HepG2 (cell line): ENCODE data around the gene FKBP1C. TPM values are rescaled to one million over a fixed set of nuclear protein-coding genes. Genes with fewer than 3 reads are reported as not detected.

Experiments
- ATAC-seq: fragments of 200-7000 bp; cut with Tn5 transposase; 3 replicates; pipeline ENCODE4 v1.9.1; 2020; ENCODE audit warnings: mild to moderate bottlenecking, moderate library complexity
- BruUV-seq: library from RNA; stranded (reverse); fragments of 400-500 nt; replicated peaks from 2 replicates; lab custom pipeline; 2021; lab: Mats Ljungman, UMichigan
- CTCF ChIA-PET: fragments of 300-600 bp; formaldehyde crosslinking; extraction: SDS; loops from one replicate; lab custom pipeline; 2021; ENCODE audit warnings: low total read pairs, inconsistent platforms, low intra/inter-chr PET ratio; lab: Yijun Ruan, JAX
- POLR2A ChIA-PET: fragments of 350-600 bp; sonication (Branson Sonifier 250); formaldehyde crosslinking; loops from one replicate; lab custom pipeline; 2020; ENCODE audit warnings: antibody characterized with exemption, inconsistent platforms; lab: Yijun Ruan, JAX
- DNase-seq: peaks from one replicate; pipeline ENCODE4 v3.0.0-alpha.2; 2015; ENCODE audit warnings: low spot score
- FAIRE-seq: peaks from 3 replicates; lab custom pipeline; 2011; peaks lifted over from hg19 to GRCh38; lab: Jason Lieb, UNC
- H2AFZ ChIP-seq: one replicate; pipeline ENCODE4 v1.6.1; 2011; ENCODE audit warnings: low read length, inconsistent platforms
- H3K27ac ChIP-seq: fragments of 300-600 bp; 3 replicates; pipeline ENCODE4 v1.8.0; 2011; ENCODE audit warnings: mixed run types, mild to moderate bottlenecking, mixed read lengths, low read length, inconsistent platforms; ENCODE audit not compliant: insufficient read depth; ENCODE audit errors: extremely low read length
- H3K27me3 ChIP-seq, 2 experiments: fragments of 200-600 bp in 1 of 2; 2 replicates in 1 of 2; 3 replicates in 1 of 2; pipeline versions ENCODE4 v1.6.0 to v1.8.0; 2011; ENCODE audit warnings: low read length in 2 of 2, mild to moderate bottlenecking in 2 of 2, moderate library complexity in 2 of 2, inconsistent platforms in 1 of 2; ENCODE audit not compliant: insufficient read depth in 2 of 2, control insufficient read depth in 1 of 2
- H3K36me3 ChIP-seq, 2 experiments: fragments of 200-600 bp in 1 of 2; replicated peaks in 1 of 2; 2 replicates in 1 of 2; 3 replicates in 1 of 2; pipeline versions ENCODE4 v1.5.1 to v1.8.0; 2011; ENCODE audit warnings: low read length in 2 of 2, inconsistent platforms in 1 of 2; ENCODE audit not compliant: insufficient read depth in 2 of 2, control insufficient read depth in 1 of 2
- H3K4me1 ChIP-seq: 2 replicates; pipeline ENCODE4 v1.5.1; 2012; ENCODE audit warnings: low read length, inconsistent platforms; ENCODE audit not compliant: insufficient read depth
- H3K4me2 ChIP-seq: 2 replicates; pipeline ENCODE4 v1.6.0; 2011; ENCODE audit warnings: low read depth, low read length, inconsistent platforms
- H3K4me3 ChIP-seq, 3 experiments: fragments of 200-600 bp in 1 of 3; sonication (generic), shearing (Covaris generic) in 1 of 3; replicated peaks in 1 of 3; 2 replicates each; pipeline ENCODE4 v1.5.1; 2011 to 2016; ENCODE audit warnings: low read length in 3 of 3, inconsistent platforms in 2 of 3, low read depth in 2 of 3, mild to moderate bottlenecking in 2 of 3, control low read depth in 1 of 3, mixed read lengths in 1 of 3; ENCODE audit not compliant: insufficient read depth in 1 of 3
- H3K79me2 ChIP-seq: one replicate; pipeline ENCODE4 v1.6.1; 2011; ENCODE audit warnings: low read length, inconsistent platforms; ENCODE audit not compliant: insufficient read depth
- H3K9ac ChIP-seq: 2 replicates; pipeline ENCODE4 v1.6.0; 2011; ENCODE audit warnings: mild to moderate bottlenecking, low read depth, low read length, inconsistent platforms; ENCODE audit not compliant: insufficient read depth
- H3K9me3 ChIP-seq: 2 replicates; pipeline ENCODE4 v1.5.1; 2012; ENCODE audit warnings: mild to moderate bottlenecking, low read length
- H4K20me1 ChIP-seq: 2 replicates; pipeline ENCODE4 v1.6.0; 2011; ENCODE audit warnings: inconsistent platforms, mild to moderate bottlenecking, low read length, moderate library complexity; ENCODE audit not compliant: insufficient read depth
- HES4 ChIP-seq: sonication (generic); formaldehyde crosslinking; IDR thresholded peaks from 2 replicates; pipeline ENCODE4 v1.9.0; 2021; ENCODE audit warnings: mild to moderate bottlenecking, missing genetic modification reagents, borderline replicate concordance
- HNF1A ChIP-seq, 2 experiments: sonication (generic) in 1 of 2; formaldehyde crosslinking in 1 of 2; IDR thresholded peaks; 2 replicates each; pipeline versions ENCODE4 v1.4.0 to v1.6.1; 2016 to 2020; ENCODE audit warnings: borderline replicate concordance in 1 of 2, low read depth in 1 of 2, mild to moderate bottlenecking in 1 of 2, missing genetic modification reagents in 1 of 2
- NR1H2 ChIP-seq: sonication (generic); formaldehyde crosslinking; IDR thresholded peaks from 2 replicates; pipeline ENCODE4 v1.8.1; 2022; ENCODE audit warnings: low read depth, missing genetic modification reagents, borderline replicate concordance
- RFXAP ChIP-seq: sonication (generic); formaldehyde crosslinking; IDR thresholded peaks from 2 replicates; pipeline ENCODE4 v1.4.0; 2020; ENCODE audit warnings: missing genetic modification reagents, borderline replicate concordance
- SIN3B ChIP-seq: fragments of 150-350 bp; IDR thresholded peaks from 2 replicates; pipeline ENCODE4 v1.6.1; 2014; ENCODE audit warnings: low read length
- SMAD3 ChIP-seq: sonication (generic); formaldehyde crosslinking; IDR thresholded peaks from 2 replicates; pipeline ENCODE4 v1.4.0; 2020; ENCODE audit warnings: missing genetic modification reagents
- TEAD2 ChIP-seq: sonication (generic); formaldehyde crosslinking; IDR thresholded peaks from 2 replicates; pipeline ENCODE4 v1.9.0; 2021; ENCODE audit warnings: missing genetic modification reagents
- ZNF7 ChIP-seq: IDR thresholded peaks from 2 replicates; pipeline ENCODE4 v1.6.1; 2016; ENCODE audit warnings: missing biosample characterization, missing genetic modification reagents
- ZNF773 ChIP-seq: sonication (generic); formaldehyde crosslinking; IDR thresholded peaks from 2 replicates; pipeline ENCODE4 v1.4.0; 2020; ENCODE audit warnings: missing genetic modification reagents, borderline replicate concordance
- ZSCAN30 ChIP-seq: sonication (generic); formaldehyde crosslinking; IDR thresholded peaks from 2 replicates; pipeline ENCODE4 v1.5.0; 2020; ENCODE audit warnings: mild to moderate bottlenecking, missing genetic modification reagents
- WGBS: methylation state at CpG from one replicate; pipeline ENCODE4 v1.1.6; 2017; ENCODE audit warnings: low lambda C conversion rate; 5-methylcytosine and 5-hydroxymethylcytosine counted together
- in situ Hi-C: cut with HindIII; loops from 2 replicates; pipeline ENCODE4 v1.10.0; 2017; ENCODE audit warnings: low pct_unique_long_range_greater_than_20kb; ENCODE audit not compliant: extremely low pct_ligation_motif_present
- intact Hi-C: fragments of 100-400 bp; cut with micrococcal nuclease; formaldehyde crosslinking; loops from one replicate; pipeline ENCODE4 v1.10.0; 2022; ENCODE audit not compliant: unreplicated experiment
- polyA plus RNA-seq, 8 experiments: library from polyadenylated mRNA; depleted of rRNA in 3 of 8; stranded (reverse) in 7 of 8; unstranded in 1 of 8; fragments of >200 nt; fragmentation: Illumina TruSeq in 4 of 8; extraction: Trizol in 4 of 8; gene quantifications; 2 replicates each; pipeline versions ENCODE4 v1.2.1 to v1.2.3, GENCODE V29; 2011 to 2016; ENCODE audit warnings: low read depth in 4 of 8, missing spikeins in 1 of 8, mixed read lengths in 1 of 8; ENCODE audit not compliant: insufficient read depth in 1 of 8
- total RNA-seq, 5 experiments: library from RNA; depleted of rRNA; stranded (reverse); fragments of >200 nt; fragmentation: Illumina TruSeq; extraction: Trizol; gene quantifications; 2 replicates each; pipeline ENCODE4 v1.2.3, GENCODE V29; 2016; ENCODE audit warnings: low read depth in 1 of 5

Gene FKBP1C
- total and polyA plus RNA-seq, 2 of the 13 experiments (the other 11 are each of a cell fraction or from before 2014, with no cell fraction given) = 0.64 to 3.2 TPM

- intact Hi-C loops (no loop called here), in situ Hi-C loops (no loop called here)
- Histone ChIP-seq H3K4me1 (no peaks in the 10 kb centered on the region), H2AFZ (no peak overlapping the region), H3K36me3 (no peaks in the 10 kb centered on the region), H4K20me1 (no peaks in the 10 kb centered on the region), H3K9ac (no peak overlapping the region), H3K27me3 (no peaks in the 10 kb centered on the region), H3K9me3 (no peaks in the 10 kb centered on the region), H3K79me2 (no peaks in the 10 kb centered on the region), H3K27ac (no peak overlapping the region), H3K4me3 (no peak overlapping the region), H3K4me2 (no peak overlapping the region)
- BruUV-seq = no TSS peak
- no peak for FAIRE-seq
- POLR2A ChIA-PET = interaction anchor here (0.7 kb wide), 1 partner anchor 1580 kb away, joined by 3 read pairs; no protein-coding TSS in a partner anchor
- TF ChIP-seq SMAD3 (CRISPR knock-in tag) (no peak), NR1H2 (no peak), ZNF7 (CRISPR knock-in tag) (no peak), SIN3B (no peak), ZNF773 (CRISPR knock-in tag) (no peak), HES4 (no peak), TEAD2 (CRISPR knock-in tag) (no peak), ZSCAN30 (no peak), HNF1A (IDR thresholded peaks at IDR 0.05; ENCODE audit: low read depth) (no peak), HNF1A (CRISPR knock-in tag; IDR thresholded peaks at IDR 0.05; ENCODE audit: borderline replicate concordance) (no peak), RFXAP (CRISPR knock-in tag) (no peak)
- no peak for DNase-seq
- CTCF ChIA-PET = no interaction called here
- 0% methylated on average over 5 of the region's 5 CpGs for WGBS
- no peak for ATAC-seq
Measured at GRCh38 chr6:63193324-63193723, 17.9 kb upstream of the FKBP1C start.
